ENCODE measurements around the gene JMJD6. TPM values are rescaled to one million over a fixed set of nuclear protein-coding genes. Genes with fewer than 3 reads are reported as not detected.

JMJD6 gene
- total RNA-seq, 1 experiment from 2014 or later: 28.9 TPM

GRCh38 chr17:76675648-76676047, 50.8 kb downstream of the JMJD6 start:
- no peak overlapping the region for H4K8ac ChIP-seq (replicated peaks; ENCODE audit: insufficient read length, low read depth, low read length)
- H3K27me3 ChIP-seq (ENCODE audit: insufficient read depth, low read length): no peaks in the 10 kb centered on the region
- H3K4ac ChIP-seq (ENCODE audit: low read depth, low read length): no peak overlapping the region
- H4K91ac ChIP-seq (ENCODE audit: insufficient read length, low read depth, low read length): no peak overlapping the region
- H3K4me1 Mint-ChIP-seq: peaks cover 13 to 16% of the 10 kb centered on the region in 2 experiments
- H4K5ac ChIP-seq (ENCODE audit: insufficient read length, low read depth, low read length): no peak overlapping the region
- H3K18ac ChIP-seq (ENCODE audit: insufficient read length, low read depth, low read length): no peak overlapping the region
- H2BK15ac ChIP-seq (ENCODE audit: low read depth, low read length): no peak overlapping the region
- no peak overlapping the region for H3K9ac ChIP-seq (ENCODE audit: extremely low read depth, insufficient read length, low read length)
- peaks cover 4% of the 10 kb centered on the region; the same call in 1 of the 2 replicates for H3K4me1 ChIP-seq (ENCODE audit: insufficient read depth, low read length)
- H3K9me3 ChIP-seq (ENCODE audit: control insufficient read depth, low read depth, low read length): no peaks in the 10 kb centered on the region
- H4K20me1 ChIP-seq (ENCODE audit: control insufficient read depth, insufficient read depth, insufficient read length): peaks cover 2% of the 10 kb centered on the region
- no peak overlapping the region for H3K4me3 Mint-ChIP-seq
- peaks cover 4% of the 10 kb centered on the region for H3K23me2 ChIP-seq (ENCODE audit: insufficient read length, low read depth, low read length, poor library complexity, severe bottlenecking)
- H2AK5ac ChIP-seq (ENCODE audit: insufficient read length, low read length): no peak overlapping the region
- no peaks in the 10 kb centered on the region; the same call in 1 of the 2 replicates for H3K27me3 Mint-ChIP-seq (ENCODE audit: low read depth)
- H3K4me2 ChIP-seq (ENCODE audit: insufficient read depth, insufficient read length, low read length): no peak overlapping the region
- no peaks in the 10 kb centered on the region for H3K79me1 ChIP-seq (ENCODE audit: insufficient read depth, low read depth, low read length, poor library complexity, severe bottlenecking)
- H3K27ac Mint-ChIP-seq: no peak overlapping the region
- H3K14ac ChIP-seq (ENCODE audit: insufficient read depth, low read length): no peak overlapping the region
- no peak overlapping the region for H2BK5ac ChIP-seq (ENCODE audit: insufficient read length, low read length)
- no peak for DNase-seq
- H3K36me3 Mint-ChIP-seq (ENCODE audit: insufficient read depth in 1 of 3, low read depth in 3 of 3): no peaks in the 10 kb centered on the region; a peak in 1 of 7 replicates
- H2BK12ac ChIP-seq (ENCODE audit: insufficient read length, low read depth, low read length): no peak overlapping the region
- H3K79me2 ChIP-seq (ENCODE audit: insufficient read depth, low read length): no peaks in the 10 kb centered on the region
- H2BK20ac ChIP-seq (ENCODE audit: low read depth, low read length, poor library complexity, severe bottlenecking): no peak overlapping the region
- H2BK120ac ChIP-seq (ENCODE audit: low read depth, low read length, poor library complexity, severe bottlenecking): no peak overlapping the region
- H3K27ac ChIP-seq (ENCODE audit: insufficient read length, low read depth, low read length): no peak overlapping the region
- no peak overlapping the region for H3K23ac ChIP-seq (ENCODE audit: insufficient read length, low read depth, low read length)
- TF ChIP-seq CTCF (conservative IDR thresholded peaks at IDR 0.05): no peak
- no peak overlapping the region for H3K56ac ChIP-seq (ENCODE audit: insufficient read length, low read depth, low read length)
- H3K9me3 Mint-ChIP-seq: no peaks in the 10 kb centered on the region
- no peak overlapping the region for H2AFZ ChIP-seq (ENCODE audit: low read length)
- H3T11ph ChIP-seq (ENCODE audit: low read length): no peak overlapping the region
- WGBS (ENCODE audit: extremely low coverage, insufficient read length, low lambda C conversion rate): no CpG with 5 or more reads among the region's 6 CpGs

All from H9 (cell line).